ENCODE data around the gene RPL37. TPM values are rescaled to one million over a fixed set of nuclear protein-coding genes. Genes with fewer than 3 reads are reported as not detected.
"Not testable (repeated sequence)": the region's sequence is repeated elsewhere in the genome, so short reads cannot be mapped to it uniquely, and the experiment has no call there.

RPL37 gene
- total and polyA plus RNA-seq, 2 donors (not counting 1 experiment from before 2014, with no cell fraction given): 881 to 2,414 TPM

DNA sequence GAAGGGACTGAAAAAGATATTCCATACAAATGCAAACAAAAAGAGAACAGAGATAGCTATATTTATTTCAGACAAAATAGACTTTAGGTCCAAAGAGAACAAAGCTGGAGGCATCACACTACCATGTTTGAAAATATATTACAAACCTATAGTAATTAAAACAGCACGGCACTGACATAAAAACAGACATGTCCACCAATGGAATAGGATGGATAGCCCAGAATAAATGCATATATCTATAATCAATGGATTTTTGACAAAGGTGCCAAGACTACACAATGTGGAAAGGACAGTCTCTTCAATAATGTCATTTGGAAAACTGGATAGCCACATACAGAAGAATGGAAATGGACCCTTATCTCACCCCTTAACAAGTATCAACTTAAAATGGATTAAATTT is 47.0 kb downstream of the RPL37 start:
- Histone ChIP-seq H3K9ac (ENCODE audit: insufficient read depth, low read length) (no peak overlapping the region), H3K4me1 (ENCODE audit: control insufficient read depth, extremely low read depth, insufficient read depth, low read length) (no peaks in the 10 kb centered on the region), H4K20me1 (ENCODE audit: control insufficient read depth, extremely low read depth, insufficient read depth, low read length) (peaks cover 6% of the 10 kb centered on the region), H2AFZ (ENCODE audit: low read length) (no peak overlapping the region), H3K27ac (ENCODE audit: insufficient read depth, low read length) (no peak overlapping the region), H3K9me3 (ENCODE audit: control insufficient read depth, insufficient read depth, low read depth, low read length) (no peaks in the 10 kb centered on the region), H3K4me3 (replicated peaks in 1 of 4; ENCODE audit: control extremely low read depth in 1 of 4, insufficient read depth in 1 of 4, low read depth in 3 of 4, low read length in 4 of 4) (no peak overlapping the region), H3K4me2 (ENCODE audit: extremely low read depth, insufficient read depth, low read length) (no peak overlapping the region), H3K27me3 (ENCODE audit: control insufficient read depth, insufficient read depth, low read length) (no peaks in the 10 kb centered on the region), H3K79me2 (ENCODE audit: control insufficient read depth, insufficient read depth, low read length) (peaks cover 97% of the 10 kb centered on the region), H3K36me3 (ENCODE audit: control insufficient read depth, insufficient read depth, low read length) (no peaks in the 10 kb centered on the region)
- no peak for TF ChIP-seq EZH2 (IDR thresholded peaks at IDR 0.05; ENCODE audit: low read length, missing control alignments)
- TF ChIP-seq, protein P1, sequence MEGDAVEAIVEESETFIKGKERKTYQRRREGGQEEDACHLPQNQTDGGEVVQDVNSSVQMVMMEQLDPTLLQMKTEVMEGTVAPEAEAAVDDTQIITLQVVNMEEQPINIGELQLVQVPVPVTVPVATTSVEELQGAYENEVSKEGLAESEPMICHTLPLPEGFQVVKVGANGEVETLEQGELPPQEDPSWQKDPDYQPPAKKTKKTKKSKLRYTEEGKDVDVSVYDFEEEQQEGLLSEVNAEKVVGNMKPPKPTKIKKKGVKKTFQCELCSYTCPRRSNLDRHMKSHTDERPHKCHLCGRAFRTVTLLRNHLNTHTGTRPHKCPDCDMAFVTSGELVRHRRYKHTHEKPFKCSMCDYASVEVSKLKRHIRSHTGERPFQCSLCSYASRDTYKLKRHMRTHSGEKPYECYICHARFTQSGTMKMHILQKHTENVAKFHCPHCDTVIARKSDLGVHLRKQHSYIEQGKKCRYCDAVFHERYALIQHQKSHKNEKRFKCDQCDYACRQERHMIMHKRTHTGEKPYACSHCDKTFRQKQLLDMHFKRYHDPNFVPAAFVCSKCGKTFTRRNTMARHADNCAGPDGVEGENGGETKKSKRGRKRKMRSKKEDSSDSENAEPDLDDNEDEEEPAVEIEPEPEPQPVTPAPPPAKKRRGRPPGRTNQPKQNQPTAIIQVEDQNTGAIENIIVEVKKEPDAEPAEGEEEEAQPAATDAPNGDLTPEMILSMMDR (conservative IDR thresholded peaks at IDR 0.05 in 1 of 2, IDR thresholded peaks at IDR 0.05 in 1 of 2; ENCODE audit: low read depth in 1 of 2, low read length in 2 of 2): no peak
- DNase-seq (ENCODE audit: low read depth in 2 of 2): no peak

- not testable (repeated sequence) for H4K20me1 ChIP-seq (ENCODE audit: control insufficient read depth, extremely low read depth, insufficient read depth, low read length); H3K9me3 ChIP-seq (ENCODE audit: control insufficient read depth, insufficient read depth, low read depth, low read length); DNase-seq (ENCODE audit: low read depth in 2 of 2); H3K27me3 ChIP-seq (ENCODE audit: control insufficient read depth, insufficient read depth, low read length); H3K4me1 ChIP-seq (ENCODE audit: control insufficient read depth, extremely low read depth, insufficient read depth, low read length); H2AFZ ChIP-seq (ENCODE audit: low read length); H3K27ac ChIP-seq (ENCODE audit: insufficient read depth, low read length); H3K4me3 ChIP-seq (replicated peaks in 1 of 4; ENCODE audit: control extremely low read depth in 1 of 4, insufficient read depth in 1 of 4, low read depth in 3 of 4, low read length in 4 of 4); H3K9ac ChIP-seq (ENCODE audit: insufficient read depth, low read length); H3K4me2 ChIP-seq (ENCODE audit: extremely low read depth, insufficient read depth, low read length); H3K36me3 ChIP-seq (ENCODE audit: control insufficient read depth, insufficient read depth, low read length)
- peaks cover 97% of the 10 kb centered on the region for H3K79me2 ChIP-seq (ENCODE audit: control insufficient read depth, insufficient read depth, low read length)
Measured at GRCh38 chr5:40786664-40787063, 48.4 kb downstream of the RPL37 start.

- no peaks in the 10 kb centered on the region for H3K9me3 ChIP-seq (ENCODE audit: control insufficient read depth, insufficient read depth, low read depth, low read length)
- H3K9ac ChIP-seq (ENCODE audit: insufficient read depth, low read length): no peak overlapping the region
- DNase-seq (ENCODE audit: low read depth in 2 of 2): no peak
- peaks cover 6% of the 10 kb centered on the region for H3K4me1 ChIP-seq (ENCODE audit: control insufficient read depth, extremely low read depth, insufficient read depth, low read length)
- H3K27ac ChIP-seq (ENCODE audit: insufficient read depth, low read length): no peak overlapping the region
- H3K27me3 ChIP-seq (ENCODE audit: control insufficient read depth, insufficient read depth, low read length): no peaks in the 10 kb centered on the region
- H3K79me2 ChIP-seq (ENCODE audit: control insufficient read depth, insufficient read depth, low read length): peaks cover 97% of the 10 kb centered on the region
- H2AFZ ChIP-seq (ENCODE audit: low read length): no peak overlapping the region
- no peaks in the 10 kb centered on the region for H3K36me3 ChIP-seq (ENCODE audit: control insufficient read depth, insufficient read depth, low read length)
- TF ChIP-seq EZH2 (IDR thresholded peaks at IDR 0.05; ENCODE audit: low read length, missing control alignments): no peak
- TF ChIP-seq, protein P1 (conservative IDR thresholded peaks at IDR 0.05 in 1 of 2, IDR thresholded peaks at IDR 0.05 in 1 of 2; ENCODE audit: low read depth in 1 of 2, low read length in 2 of 2): no peak
- no peak overlapping the region for H3K4me2 ChIP-seq (ENCODE audit: extremely low read depth, insufficient read depth, low read length)
- no peak overlapping the region for H3K4me3 ChIP-seq (replicated peaks in 1 of 4; ENCODE audit: control extremely low read depth in 1 of 4, insufficient read depth in 1 of 4, low read depth in 3 of 4, low read length in 4 of 4)
- H4K20me1 ChIP-seq (ENCODE audit: control insufficient read depth, extremely low read depth, insufficient read depth, low read length): peaks cover 3% of the 10 kb centered on the region
Measured at GRCh38 chr5:40784916-40785315, 50.1 kb downstream of the RPL37 start.
